IgD-negative memory B cell (primary cell): ENCODE measurements around the gene TPPP. TPM values are rescaled to one million over a fixed set of nuclear protein-coding genes. Genes with fewer than 3 reads are reported as not detected.

Experiments
- H3K27ac Mint-ChIP-seq, 3 donors: one replicate each; pipeline ENCODE4 v1.8.0; 2020 to 2022; ENCODE audit warnings: mild to moderate bottlenecking in 3 of 3, mixed read lengths in 3 of 3, moderate library complexity in 1 of 3
- H3K27me3 Mint-ChIP-seq: one replicate; pipeline ENCODE4 v1.8.0; 2021; ENCODE audit warnings: mixed read lengths
- H3K36me3 Mint-ChIP-seq: one replicate; pipeline ENCODE4 v1.8.0; 2020; ENCODE audit warnings: mild to moderate bottlenecking, mixed read lengths
- H3K4me1 Mint-ChIP-seq, 3 donors: one replicate each; pipeline ENCODE4 v1.8.0; 2020 to 2022; ENCODE audit warnings: mixed read lengths in 3 of 3, mild to moderate bottlenecking in 1 of 3
- H3K4me3 Mint-ChIP-seq, 4 donors: one replicate each; pipeline ENCODE4 v1.8.0; 2020 to 2022; ENCODE audit warnings: mild to moderate bottlenecking in 4 of 4, mixed read lengths in 4 of 4, moderate library complexity in 3 of 4
- H3K9me3 Mint-ChIP-seq, 3 donors: one replicate each; pipeline ENCODE4 v1.8.0; 2020 to 2021; ENCODE audit warnings: mixed read lengths in 3 of 3, mild to moderate bottlenecking in 1 of 3
- polyA plus RNA-seq: library from polyadenylated mRNA; unstranded; fragments of 300-500 nt; fragmentation: Illumina TruSeq; gene quantifications from one replicate; pipeline ENCODE4 v1.2.3, GENCODE V29; 2021

TPPP gene
- polyA plus RNA-seq, 1 donor from 2014 or later = not detected

- Mint-ChIP-seq H3K27ac (no peak overlapping the region), H3K27me3 (no peaks in the 10 kb centered on the region), H3K9me3 (no peaks in the 10 kb centered on the region), H3K4me1 (no peaks in the 10 kb centered on the region), H3K4me3 (peak overlapping the region in 1 of 4 donors; percentile 17), H3K36me3 (peaks cover 7% of the 10 kb centered on the region)
Measured at GRCh38 chr5:652023-652515, 41.1 kb downstream of the TPPP start.

- peaks cover 6% of the 10 kb centered on the region for H3K36me3 Mint-ChIP-seq
- H3K27me3 Mint-ChIP-seq = no peaks in the 10 kb centered on the region
- H3K4me3 Mint-ChIP-seq = no peak overlapping the region
- no peaks in the 10 kb centered on the region for H3K4me1 Mint-ChIP-seq
- H3K27ac Mint-ChIP-seq = no peak overlapping the region
- no peaks in the 10 kb centered on the region for H3K9me3 Mint-ChIP-seq
Measured at GRCh38 chr5:651296-652022, 41.7 kb downstream of the TPPP start.

GRCh38 chr5:647727-648126 lies 45.4 kb downstream of the TPPP start:
- Mint-ChIP-seq H3K4me3 (no peak overlapping the region), H3K9me3 (no peaks in the 10 kb centered on the region), H3K27ac (no peak overlapping the region)

GRCh38 chr5:647311-647710 lies 45.8 kb downstream of the TPPP start:
- no peaks in the 10 kb centered on the region for H3K27me3 Mint-ChIP-seq
- H3K27ac Mint-ChIP-seq = no peak overlapping the region
- H3K4me1 Mint-ChIP-seq = peaks cover 5 to 14% (median 11%) of the 10 kb centered on the region in 3 donors
- H3K36me3 Mint-ChIP-seq = peaks cover 4% of the 10 kb centered on the region
- H3K9me3 Mint-ChIP-seq = no peaks in the 10 kb centered on the region
- no peak overlapping the region for H3K4me3 Mint-ChIP-seq

More at GRCh38 chr5:647727-648126, 45.4 kb downstream of the TPPP start:
- peaks cover 6% of the 10 kb centered on the region for H3K36me3 Mint-ChIP-seq
- H3K27me3 Mint-ChIP-seq = no peaks in the 10 kb centered on the region
- H3K4me1 Mint-ChIP-seq = peaks cover 5 to 14% (median 11%) of the 10 kb centered on the region in 3 donors

GRCh38 chr5:646396-647201 lies 46.6 kb downstream of the TPPP start:
- Mint-ChIP-seq H3K36me3 (peaks cover 4% of the 10 kb centered on the region), H3K4me3 (no peak overlapping the region), H3K27me3 (no peaks in the 10 kb centered on the region), H3K4me1 (peaks cover 5 to 14% (median 11%) of the 10 kb centered on the region in 3 donors), H3K9me3 (no peaks in the 10 kb centered on the region), H3K27ac (no peak overlapping the region)

- H3K9me3 Mint-ChIP-seq = no peaks in the 10 kb centered on the region
- H3K36me3 Mint-ChIP-seq = peaks cover 4% of the 10 kb centered on the region
- H3K4me1 Mint-ChIP-seq = peaks cover 5 to 14% (median 11%) of the 10 kb centered on the region in 3 donors
- H3K4me3 Mint-ChIP-seq = no peak overlapping the region
- H3K27me3 Mint-ChIP-seq = no peaks in the 10 kb centered on the region
- H3K27ac Mint-ChIP-seq = no peak overlapping the region
Measured at GRCh38 chr5:645421-645820, 47.7 kb downstream of the TPPP start.

GRCh38 chr5:644971-645370 lies 48.2 kb downstream of the TPPP start:
- Mint-ChIP-seq H3K4me1 (peaks cover 5 to 14% (median 11%) of the 10 kb centered on the region in 3 donors), H3K27me3 (no peaks in the 10 kb centered on the region), H3K4me3 (no peak overlapping the region), H3K9me3 (no peaks in the 10 kb centered on the region), H3K36me3 (peaks cover 4% of the 10 kb centered on the region), H3K27ac (no peak overlapping the region)

GRCh38 chr5:644509-644908 lies 48.6 kb downstream of the TPPP start:
- H3K9me3 Mint-ChIP-seq = no peaks in the 10 kb centered on the region
- H3K4me3 Mint-ChIP-seq = peak overlapping the region in 2 of 4 donors; percentile 45 to 55
- peaks cover 4% of the 10 kb centered on the region for H3K36me3 Mint-ChIP-seq
- H3K27me3 Mint-ChIP-seq = no peaks in the 10 kb centered on the region
- peak overlapping the region in 2 of 3 donors; percentile 7 to 11 for H3K27ac Mint-ChIP-seq
- peaks cover 5 to 14% (median 11%) of the 10 kb centered on the region in 3 donors for H3K4me1 Mint-ChIP-seq

- Mint-ChIP-seq H3K36me3 (peaks cover 5% of the 10 kb centered on the region), H3K9me3 (no peaks in the 10 kb centered on the region), H3K27ac (peak overlapping the region in 2 of 3 donors; percentile 7 to 11), H3K4me3 (peak overlapping the region in 3 of 4 donors; percentile 24 to 55 (median 45)), H3K27me3 (no peaks in the 10 kb centered on the region), H3K4me1 (peaks cover 5 to 14% (median 11%) of the 10 kb centered on the region in 3 donors)
Measured at GRCh38 chr5:643811-644271, 49.3 kb downstream of the TPPP start.

GRCh38 chr5:643351-643801 lies 49.8 kb downstream of the TPPP start:
- Mint-ChIP-seq H3K4me3 (peak overlapping the region in 3 of 4 donors; percentile 8 to 63 (median 16)), H3K9me3 (no peaks in the 10 kb centered on the region), H3K4me1 (peaks cover 5 to 14% (median 11%) of the 10 kb centered on the region in 3 donors), H3K36me3 (peaks cover 5% of the 10 kb centered on the region), H3K27ac (peak overlapping the region in 1 of 3 donors; percentile 82), H3K27me3 (no peaks in the 10 kb centered on the region)

GRCh38 chr5:642481-642880 lies 50.7 kb downstream of the TPPP start:
- H3K4me3 Mint-ChIP-seq = no peak overlapping the region
- H3K27me3 Mint-ChIP-seq = no peaks in the 10 kb centered on the region
- no peaks in the 10 kb centered on the region for H3K9me3 Mint-ChIP-seq
- H3K27ac Mint-ChIP-seq = no peak overlapping the region
- peaks cover 5 to 14% (median 11%) of the 10 kb centered on the region in 3 donors for H3K4me1 Mint-ChIP-seq
- peaks cover 5% of the 10 kb centered on the region for H3K36me3 Mint-ChIP-seq

- Mint-ChIP-seq H3K9me3 (no peaks in the 10 kb centered on the region), H3K36me3 (peaks cover 10% of the 10 kb centered on the region), H3K27me3 (no peaks in the 10 kb centered on the region), H3K4me1 (peaks cover 5 to 14% (median 11%) of the 10 kb centered on the region in 3 donors), H3K27ac (no peak overlapping the region), H3K4me3 (no peak overlapping the region)
Measured at GRCh38 chr5:641331-641765, 51.8 kb downstream of the TPPP start.

- peaks cover 5 to 13% (median 11%) of the 10 kb centered on the region in 3 donors for H3K4me1 Mint-ChIP-seq
- peaks cover 13% of the 10 kb centered on the region for H3K36me3 Mint-ChIP-seq
- H3K27me3 Mint-ChIP-seq = no peaks in the 10 kb centered on the region
- H3K27ac Mint-ChIP-seq = peak overlapping the region in 1 of 3 donors; percentile 50
- no peak overlapping the region for H3K4me3 Mint-ChIP-seq
- peaks cover 0 to 3% (median 0%) of the 10 kb centered on the region in 3 donors for H3K9me3 Mint-ChIP-seq
Measured at GRCh38 chr5:640461-641330, 52.5 kb downstream of the TPPP start.

- H3K4me3 Mint-ChIP-seq = no peak overlapping the region
- no peaks in the 10 kb centered on the region for H3K27me3 Mint-ChIP-seq
- peaks cover 5 to 11% (median 11%) of the 10 kb centered on the region in 3 donors for H3K4me1 Mint-ChIP-seq
- H3K36me3 Mint-ChIP-seq = peaks cover 18% of the 10 kb centered on the region
- peaks cover 0 to 3% (median 0%) of the 10 kb centered on the region in 3 donors for H3K9me3 Mint-ChIP-seq
- H3K27ac Mint-ChIP-seq = peak overlapping the region in 1 of 3 donors; percentile 50
Measured at GRCh38 chr5:639584-640213, 53.5 kb downstream of the TPPP start.
